NCI-H345 treated with DMSO at 0.1 percent for 48 hours (cell line): ENCODE results near the gene SLC37A2.

ENCODE experiments used
- DNase-seq: peaks from one replicate; lab custom pipeline; 2025; ENCODE audit not compliant: unreplicated experiment; lab: John Stamatoyannopoulos, UW

Gene SLC37A2

GRCh38 chr11:125070699-125071254 lies 7.7 kb downstream of the SLC37A2 start:
- DNase-seq: no peak

- no peak for DNase-seq
These were observed 8.3 kb downstream of the SLC37A2 start for GRCh38 chr11:125071435-125071834.

GRCh38 chr11:125071846-125072217 lies 8.7 kb downstream of the SLC37A2 start:
- no peak for DNase-seq

GRCh38 chr11:125072218-125072960 lies 9.3 kb downstream of the SLC37A2 start:
- DNase-seq: no peak

- DNase-seq: no peak
These were observed 10.0 kb downstream of the SLC37A2 start for GRCh38 chr11:125072961-125073590.

- no peak for DNase-seq
These were observed 10.7 kb downstream of the SLC37A2 start for GRCh38 chr11:125073616-125074483.

- DNase-seq: no peak
These were observed 11.6 kb downstream of the SLC37A2 start for GRCh38 chr11:125074511-125075241.

- no peak for DNase-seq
These were observed 12.1 kb downstream of the SLC37A2 start for GRCh38 chr11:125075242-125075625.

- DNase-seq: no peak
These were observed 12.8 kb downstream of the SLC37A2 start for GRCh38 chr11:125075900-125076317.

- no peak for DNase-seq
These were observed 13.4 kb downstream of the SLC37A2 start for GRCh38 chr11:125076378-125076945.

- no peak for DNase-seq
These were observed 14.9 kb downstream of the SLC37A2 start for GRCh38 chr11:125078016-125078415.

GRCh38 chr11:125078516-125079140 lies 15.5 kb downstream of the SLC37A2 start:
- no peak for DNase-seq

- DNase-seq: no peak
These were observed 16.2 kb downstream of the SLC37A2 start for GRCh38 chr11:125079151-125079877.

GRCh38 chr11:125079878-125080530 lies 16.9 kb downstream of the SLC37A2 start:
- no peak for DNase-seq

- DNase-seq: no peak
These were observed 17.4 kb downstream of the SLC37A2 start for GRCh38 chr11:125080531-125080911.

GRCh38 chr11:125081098-125081798 lies 18.1 kb downstream of the SLC37A2 start:
- no peak for DNase-seq

- no peak for DNase-seq
These were observed 18.9 kb downstream of the SLC37A2 start for GRCh38 chr11:125082040-125082439.

GRCh38 chr11:125082611-125083311 lies 19.7 kb downstream of the SLC37A2 start:
- DNase-seq: no peak
